ENCODE measurements around the gene KRTAP5-2. TPM values are rescaled to one million over a fixed set of nuclear protein-coding genes. Genes with fewer than 3 reads are reported as not detected.
"Not testable (repeated sequence)": the region's sequence is repeated elsewhere in the genome, so short reads cannot be mapped to it uniquely, and the experiment has no call there.

Gene KRTAP5-2
- total and polyA plus RNA-seq, 9 of the 15 experiments (the other 6 are each of a cell fraction or from before 2014, with no cell fraction given), result not detected

- H4K20me1 ChIP-seq (replicated peaks; ENCODE audit: control insufficient read depth, insufficient read depth, low read length); H3K36me3 ChIP-seq (ENCODE audit: control insufficient read depth, insufficient read depth, low read length); in situ Hi-C loops (cut with MboI); H3K9me3 ChIP-seq (replicated peaks; ENCODE audit: control insufficient read depth, insufficient read depth, low read depth, low read length); H3K9ac ChIP-seq (ENCODE audit: insufficient read depth in 1 of 2, low read depth in 2 of 2, low read length in 2 of 2); H3K9me1 ChIP-seq (ENCODE audit: control insufficient read depth, insufficient read depth, low read length); H3K4me1 ChIP-seq (replicated peaks in 1 of 2; ENCODE audit: control insufficient read depth in 2 of 2, insufficient read depth in 2 of 2, low read length in 2 of 2); H3K4me3 ChIP-seq; DNase-seq (ENCODE audit: extremely low read depth in 1 of 4, low spot score in 3 of 4); POLR2A ChIA-PET; H3K79me2 ChIP-seq (ENCODE audit: control insufficient read depth, insufficient read depth, low read length); H3K4me2 ChIP-seq (ENCODE audit: insufficient read depth, low read length); BruUV-seq (replicated peaks); intact Hi-C loops (cut with micrococcal nuclease); H3K27ac ChIP-seq (ENCODE audit: extremely low read depth, low read depth, low read length); H2AFZ ChIP-seq (ENCODE audit: low read depth, low read length): not testable (repeated sequence)
- FAIRE-seq (peak; percentile 68), ATAC-seq (peak; percentile 51; the same call in 2 of the 3 replicates)
- 4% methylated on average over 11 of the region's 11 CpGs for WGBS (ENCODE audit: insufficient coverage, low coverage, missing lambda C conversion rate)
- TF ChIP-seq CTCF (IDR thresholded peaks at IDR 0.05 in 2 of 3, conservative IDR thresholded peaks at IDR 0.05 in 1 of 3; ENCODE audit: insufficient read depth in 2 of 3, low read depth in 1 of 3, low read length in 3 of 3) (peak in 1 of 3 experiments; percentile 15; a peak in 1 of 6 replicates), RAD21 (CRISPR knock-in tag; conservative IDR thresholded peaks at IDR 0.05 in 1 of 2, IDR thresholded peaks at IDR 0.05 in 1 of 2) (0 out of 4 replicates have a peak, but pooled peaks of 1 of the 2 experiments have one; percentile 1)
- peaks cover 13 to 25% of the 10 kb centered on the region in 2 experiments; a peak in 3 of 5 replicates for H3K27me3 ChIP-seq (ENCODE audit: control insufficient read depth in 2 of 2, insufficient read depth in 2 of 2, low read length in 2 of 2)
- CTCF ChIA-PET (ENCODE audit: low intra/inter-chr PET ratio), result interaction anchor here (1.3 kb wide), 1 partner anchor 33 kb away, joined by 8 read pairs; the partner anchor contains the start of gene KRTAP5-5
These were observed 2.0 kb downstream of the KRTAP5-2 start for GRCh38 chr11:1595994-1596575.

Data from K562 (cell line).